Measurements from ENCODE around the gene MEF2C. TPM values are rescaled to one million over a fixed set of nuclear protein-coding genes. Genes with fewer than 3 reads are reported as not detected.

MEF2C gene
- total RNA-seq, 2 donors from 2014 or later = 7.3 to 26.9 TPM

DNA sequence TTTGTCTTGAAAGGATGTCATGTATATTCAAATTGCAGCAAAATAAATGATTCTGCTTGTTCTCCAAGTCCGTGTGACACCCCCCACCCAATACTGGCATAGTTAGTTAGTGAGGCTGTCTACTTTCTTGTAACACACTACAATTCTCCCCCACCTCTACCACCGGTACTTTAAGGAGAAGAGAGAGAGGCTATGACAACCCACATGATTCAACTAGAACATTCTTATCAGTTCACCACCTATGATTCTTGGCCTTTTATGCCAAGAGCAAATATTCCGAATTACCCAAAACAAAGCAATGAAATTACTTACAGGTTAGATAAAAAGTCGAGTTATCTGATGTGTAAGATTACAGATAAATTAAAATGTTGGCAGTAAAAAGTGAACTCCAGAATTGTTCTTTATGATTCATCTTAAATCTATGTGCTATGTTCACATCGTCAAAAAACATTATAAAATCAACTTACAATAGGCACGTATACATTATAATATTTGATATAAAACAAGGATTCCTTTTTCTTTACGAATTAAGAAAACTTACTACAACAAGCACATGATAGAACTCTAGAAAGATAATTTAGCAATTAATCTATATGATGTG lies 14.4 kb downstream of the MEF2C start:
- H3K27ac ChIP-seq = no peak overlapping the region
- intact Hi-C loops (cut with DNase I) = no loop called here

DNA sequence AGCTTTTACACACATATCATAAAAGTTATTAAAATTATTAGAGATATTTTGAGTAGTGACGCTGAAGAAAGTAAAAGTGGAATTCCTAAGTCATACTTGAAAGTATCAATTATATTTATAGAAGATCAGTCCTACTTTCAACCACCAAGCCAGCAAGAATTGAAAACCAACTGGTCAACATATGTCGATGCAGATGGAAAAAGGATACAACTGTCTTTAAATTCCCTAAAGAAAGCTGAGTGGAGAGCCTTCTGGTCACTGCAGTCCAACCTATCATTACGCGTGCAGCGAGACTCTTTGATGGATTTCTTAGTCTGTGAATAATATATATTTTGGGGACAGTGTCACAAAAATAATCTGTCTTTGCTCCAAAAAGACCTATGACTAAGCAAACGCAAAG lies 15.3 kb downstream of the MEF2C start:
- DNase-seq = no peak
- TF ChIP-seq, protein P1, sequence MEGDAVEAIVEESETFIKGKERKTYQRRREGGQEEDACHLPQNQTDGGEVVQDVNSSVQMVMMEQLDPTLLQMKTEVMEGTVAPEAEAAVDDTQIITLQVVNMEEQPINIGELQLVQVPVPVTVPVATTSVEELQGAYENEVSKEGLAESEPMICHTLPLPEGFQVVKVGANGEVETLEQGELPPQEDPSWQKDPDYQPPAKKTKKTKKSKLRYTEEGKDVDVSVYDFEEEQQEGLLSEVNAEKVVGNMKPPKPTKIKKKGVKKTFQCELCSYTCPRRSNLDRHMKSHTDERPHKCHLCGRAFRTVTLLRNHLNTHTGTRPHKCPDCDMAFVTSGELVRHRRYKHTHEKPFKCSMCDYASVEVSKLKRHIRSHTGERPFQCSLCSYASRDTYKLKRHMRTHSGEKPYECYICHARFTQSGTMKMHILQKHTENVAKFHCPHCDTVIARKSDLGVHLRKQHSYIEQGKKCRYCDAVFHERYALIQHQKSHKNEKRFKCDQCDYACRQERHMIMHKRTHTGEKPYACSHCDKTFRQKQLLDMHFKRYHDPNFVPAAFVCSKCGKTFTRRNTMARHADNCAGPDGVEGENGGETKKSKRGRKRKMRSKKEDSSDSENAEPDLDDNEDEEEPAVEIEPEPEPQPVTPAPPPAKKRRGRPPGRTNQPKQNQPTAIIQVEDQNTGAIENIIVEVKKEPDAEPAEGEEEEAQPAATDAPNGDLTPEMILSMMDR (IDR thresholded peaks at IDR 0.05) = no peak
- Histone ChIP-seq H3K27me3 (no peaks in the 10 kb centered on the region), H3K27ac (no peak overlapping the region), H3K4me1 (no peaks in the 10 kb centered on the region), H3K36me3 (no peaks in the 10 kb centered on the region), H3K9ac (ENCODE audit: low read depth in 2 of 2, low read length in 2 of 2) (no peak overlapping the region), H3K4me3 (no peak overlapping the region), H3K9me3 (no peaks in the 10 kb centered on the region)
- intact Hi-C loops (cut with DNase I) = no loop called here

More for the DNA sequence above, 14.4 kb downstream of the MEF2C start:
- TF ChIP-seq, protein P1 (IDR thresholded peaks at IDR 0.05) = no peak
- Histone ChIP-seq H3K9me3 (no peaks in the 10 kb centered on the region), H3K36me3 (no peaks in the 10 kb centered on the region), H3K27me3 (no peaks in the 10 kb centered on the region), H3K9ac (ENCODE audit: low read depth in 2 of 2, low read length in 2 of 2) (no peak overlapping the region), H3K4me1 (no peaks in the 10 kb centered on the region), H3K4me3 (no peak overlapping the region)
- no peak for DNase-seq

DNA sequence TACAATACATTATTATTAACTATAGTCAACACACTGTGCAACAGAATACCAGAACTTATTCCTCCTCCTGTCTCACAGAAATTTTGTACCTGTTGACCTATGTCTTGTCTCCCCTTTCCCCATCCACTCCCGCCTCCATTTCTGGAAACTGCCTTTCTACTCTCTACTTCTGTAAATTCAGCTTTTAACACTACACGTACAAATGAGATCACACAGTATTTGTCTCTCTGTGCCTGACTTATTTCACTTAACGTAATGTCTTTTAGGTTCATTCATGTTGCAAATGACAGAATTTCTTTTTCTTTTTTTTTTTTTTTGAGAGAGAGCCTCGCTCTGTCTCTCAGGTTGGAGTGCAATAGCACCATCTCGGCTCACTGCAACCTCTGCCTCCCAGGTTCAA lies 19.5 kb downstream of the MEF2C start:
- H3K4me3 ChIP-seq = no peak overlapping the region
- no peak for DNase-seq
- no peak overlapping the region for H3K27ac ChIP-seq
- TF ChIP-seq, protein P1 (IDR thresholded peaks at IDR 0.05) = no peak
- H3K9ac ChIP-seq (ENCODE audit: low read depth in 2 of 2, low read length in 2 of 2) = no peak overlapping the region
- no peaks in the 10 kb centered on the region for H3K4me1 ChIP-seq
- H3K36me3 ChIP-seq = no peaks in the 10 kb centered on the region
- no peaks in the 10 kb centered on the region for H3K27me3 ChIP-seq
- no peaks in the 10 kb centered on the region for H3K9me3 ChIP-seq
- intact Hi-C loops (cut with DNase I) = no loop called here

DNA sequence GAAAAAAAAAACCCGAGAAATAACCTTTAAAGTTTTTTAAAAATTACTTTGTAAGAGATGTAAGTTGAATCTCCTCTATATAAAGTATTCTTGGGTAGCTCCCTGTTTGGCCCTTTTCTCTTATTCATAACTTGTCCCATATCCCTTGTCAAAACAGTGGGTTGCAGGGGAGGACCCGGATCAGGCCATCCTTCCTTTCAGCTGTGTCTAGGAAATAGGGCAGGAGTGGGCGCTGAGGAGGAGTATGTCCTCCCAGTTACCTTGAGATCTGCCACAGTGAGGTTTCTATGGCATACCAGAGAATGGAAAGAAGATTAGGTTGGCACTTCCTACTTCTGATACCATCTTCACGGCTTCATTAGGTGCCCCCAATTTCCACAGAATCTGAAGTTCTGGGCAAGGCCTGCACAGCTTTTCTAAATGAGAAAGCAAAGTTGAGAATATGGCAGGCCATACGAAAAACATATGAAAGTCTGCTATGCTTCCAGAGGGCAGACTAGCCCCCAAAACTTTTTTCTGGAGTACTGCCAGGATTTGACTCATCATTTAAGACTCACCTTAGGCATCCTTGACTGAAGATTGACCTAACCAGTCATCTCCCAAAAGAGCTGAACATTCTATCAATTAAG lies 20.3 kb downstream of the MEF2C start:
- Histone ChIP-seq H3K9me3 (no peaks in the 10 kb centered on the region), H3K4me3 (no peak overlapping the region), H3K36me3 (no peaks in the 10 kb centered on the region), H3K4me1 (no peaks in the 10 kb centered on the region), H3K27me3 (no peaks in the 10 kb centered on the region), H3K9ac (ENCODE audit: low read depth in 2 of 2, low read length in 2 of 2) (no peak overlapping the region), H3K27ac (no peak overlapping the region)
- intact Hi-C loops (cut with DNase I) = no loop called here
- TF ChIP-seq, protein P1 (IDR thresholded peaks at IDR 0.05) = no peak
- no peak for DNase-seq

DNA sequence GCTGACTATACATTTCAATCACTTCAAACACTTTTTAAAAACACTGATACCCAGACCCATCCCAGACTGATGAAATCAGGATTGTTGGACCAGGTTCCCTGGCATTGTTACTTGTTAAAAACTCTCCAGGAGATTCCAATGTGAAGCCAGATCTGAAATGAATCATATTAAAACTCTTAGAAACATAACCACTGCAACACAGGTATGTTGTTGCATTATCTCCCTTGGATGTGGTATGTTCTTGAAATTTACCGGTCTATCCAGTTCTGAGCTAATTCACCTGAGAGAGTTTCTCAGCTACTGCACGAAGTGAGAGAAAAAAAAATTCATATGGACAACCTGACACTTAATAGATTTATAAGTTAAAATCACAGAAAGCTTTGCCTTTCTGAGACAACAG lies 21.8 kb downstream of the MEF2C start:
- intact Hi-C loops (cut with DNase I) = no loop called here
- Histone ChIP-seq H3K4me3 (no peak overlapping the region), H3K9ac (ENCODE audit: low read depth in 2 of 2, low read length in 2 of 2) (no peak overlapping the region), H3K36me3 (no peaks in the 10 kb centered on the region), H3K4me1 (no peaks in the 10 kb centered on the region), H3K27ac (no peak overlapping the region), H3K27me3 (no peaks in the 10 kb centered on the region), H3K9me3 (no peaks in the 10 kb centered on the region)
- TF ChIP-seq, protein P1 (IDR thresholded peaks at IDR 0.05) = no peak
- no peak for DNase-seq
